ENCODE data around the gene C6orf132.
A peak's percentile ranks its signal among the peaks of the same experiment; 100 is the strongest.
"Not testable (repeated sequence)": the region's sequence is repeated elsewhere in the genome, so short reads cannot be mapped to it uniquely, and the experiment has no call there.

The C6orf132 gene, protein sequence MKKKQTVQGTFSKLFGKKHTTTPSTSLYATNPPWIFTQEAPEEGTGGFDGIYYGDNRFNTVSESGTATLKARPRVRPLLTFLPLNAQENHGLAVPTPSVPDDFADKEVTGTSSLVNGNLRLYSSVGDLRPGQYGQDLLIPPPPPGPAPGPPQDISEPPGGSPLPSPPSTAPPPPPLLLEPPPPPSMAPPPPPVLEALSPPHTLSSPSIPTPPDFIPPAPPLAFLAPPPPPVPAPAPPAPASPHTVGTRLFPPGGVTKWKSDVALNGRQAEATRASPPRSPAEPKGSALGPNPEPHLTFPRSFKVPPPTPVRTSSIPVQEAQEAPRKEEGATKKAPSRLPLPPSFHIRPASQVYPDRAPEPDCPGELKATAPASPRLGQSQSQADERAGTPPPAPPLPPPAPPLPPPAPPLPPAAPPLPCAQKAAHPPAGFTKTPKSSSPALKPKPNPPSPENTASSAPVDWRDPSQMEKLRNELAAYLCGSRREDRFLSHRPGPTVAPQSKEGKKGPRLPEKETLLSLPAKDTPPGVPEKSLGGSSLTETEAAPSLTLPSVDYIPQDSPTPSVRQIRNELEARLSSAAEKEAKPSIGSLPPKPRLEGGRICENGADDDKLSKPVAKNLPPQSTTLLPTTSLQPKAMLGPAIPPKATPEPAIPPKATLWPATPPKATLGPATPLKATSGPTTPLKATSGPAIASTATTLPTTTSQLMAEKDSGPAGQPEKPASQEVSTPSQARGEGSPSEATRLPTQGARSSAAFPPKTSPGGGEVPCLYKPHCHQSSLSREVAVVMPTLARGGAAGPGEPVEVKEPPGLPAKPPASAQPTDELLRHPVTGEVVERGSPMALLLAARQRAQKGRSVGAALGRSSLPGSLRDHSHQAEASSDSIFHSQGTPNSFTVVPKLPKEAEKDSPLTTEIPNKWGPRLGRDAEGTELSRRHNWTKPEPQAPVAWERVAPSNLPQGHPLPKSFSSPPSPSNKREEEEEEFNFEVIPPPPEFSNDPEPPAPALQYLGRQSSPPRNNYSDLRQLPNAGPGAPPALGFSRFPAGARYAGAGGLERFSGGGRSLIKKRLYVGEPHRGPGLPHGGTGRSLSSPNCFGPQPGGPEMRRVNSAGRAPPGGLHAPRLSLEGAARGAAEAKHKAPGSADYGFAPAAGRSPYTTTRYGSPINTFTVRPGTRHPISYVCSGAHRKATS
- total RNA-seq, result 0.18 to 1.7 (median 0.55) reads per million in 4 experiments

DNA sequence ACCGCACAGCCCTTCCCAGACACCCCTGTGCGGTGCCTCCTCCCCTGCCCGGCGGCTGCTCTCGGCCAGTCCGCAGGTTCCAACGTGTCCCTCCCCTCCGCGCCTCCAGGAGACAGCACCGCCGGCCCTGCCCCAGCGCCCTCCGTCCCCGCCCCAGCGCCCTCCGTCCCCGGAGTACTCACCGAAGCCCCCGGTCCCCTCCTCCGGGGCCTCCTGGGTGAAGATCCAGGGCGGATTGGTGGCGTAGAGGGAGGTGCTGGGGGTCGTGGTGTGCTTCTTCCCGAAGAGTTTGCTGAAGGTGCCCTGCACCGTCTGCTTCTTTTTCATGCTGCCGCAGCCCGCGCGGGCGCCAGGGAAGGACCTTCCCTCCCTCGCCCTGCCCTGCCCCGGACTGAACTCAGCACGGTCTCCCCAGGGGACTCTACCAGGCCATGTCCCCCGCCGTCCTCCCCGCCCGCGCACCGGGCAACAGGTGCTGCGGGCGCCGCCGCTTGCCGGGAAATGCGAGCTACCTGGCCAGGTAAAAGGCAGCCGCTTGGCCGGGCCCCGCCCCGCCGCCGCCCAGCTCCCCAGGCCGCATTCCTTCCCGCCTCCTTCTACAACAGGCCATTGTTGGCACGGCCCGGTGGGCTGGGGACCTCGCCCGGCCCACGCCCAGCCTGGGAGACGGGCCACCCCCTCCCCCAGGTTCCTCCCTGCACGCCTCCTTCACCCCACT lies at the start of gene C6orf132:
C6orf132 (minus strand) TSS at position 503 of the 718 bp plus-strand sequence; CDS start at position 327, 176 bp downstream.
- no peak for DNase-seq

DNA sequence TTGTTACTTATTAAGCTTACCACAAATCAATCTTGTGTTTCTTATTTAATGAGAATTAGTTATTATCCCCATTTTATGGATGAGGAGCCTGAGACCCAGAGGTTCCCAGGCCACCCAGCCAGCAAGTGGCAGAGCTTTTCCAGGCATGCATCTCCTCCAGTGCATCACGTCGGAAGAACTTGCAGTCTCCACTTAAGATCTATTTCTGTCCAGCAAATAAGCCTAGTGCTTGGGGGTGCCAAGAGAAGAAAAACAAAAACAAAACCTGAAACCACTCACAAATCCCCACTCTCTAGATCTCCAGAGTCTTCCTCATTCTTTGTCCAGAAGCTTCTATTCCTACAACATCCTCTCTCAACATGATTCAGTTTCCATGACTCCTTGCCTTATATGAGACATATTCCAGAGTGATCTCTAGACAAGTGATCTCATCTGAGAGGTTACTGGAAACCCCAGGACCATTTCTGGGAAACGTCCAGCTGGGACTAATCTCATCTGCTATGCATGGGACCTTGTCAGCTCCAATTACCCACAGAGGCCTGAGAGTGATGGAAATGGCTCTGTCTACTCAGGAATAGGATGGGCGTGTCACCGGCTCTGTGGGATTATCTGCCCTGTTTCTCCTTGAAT lies 48.2 kb upstream of the C6orf132 start:
- no peak for DNase-seq

DNA sequence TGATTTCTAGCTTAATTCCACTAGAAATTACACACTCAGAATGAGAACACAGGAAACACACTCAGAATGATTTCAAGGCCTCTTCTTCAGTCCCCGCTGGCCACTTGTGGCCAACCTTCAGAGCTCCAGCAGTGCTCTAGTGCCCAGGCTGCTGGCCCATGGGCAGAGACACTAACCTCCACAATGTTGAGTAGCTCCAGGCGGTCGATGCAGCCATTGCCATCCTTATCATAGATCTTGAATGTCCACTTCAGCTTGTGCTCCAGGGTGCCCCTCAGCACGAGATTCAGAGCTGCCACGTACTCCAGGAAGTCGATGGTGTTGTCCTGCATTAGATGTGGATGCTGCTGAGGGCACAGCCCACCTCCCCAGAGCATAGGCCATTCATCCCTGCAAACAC lies 46.0 kb upstream of the C6orf132 start:
- no peak for DNase-seq

DNA sequence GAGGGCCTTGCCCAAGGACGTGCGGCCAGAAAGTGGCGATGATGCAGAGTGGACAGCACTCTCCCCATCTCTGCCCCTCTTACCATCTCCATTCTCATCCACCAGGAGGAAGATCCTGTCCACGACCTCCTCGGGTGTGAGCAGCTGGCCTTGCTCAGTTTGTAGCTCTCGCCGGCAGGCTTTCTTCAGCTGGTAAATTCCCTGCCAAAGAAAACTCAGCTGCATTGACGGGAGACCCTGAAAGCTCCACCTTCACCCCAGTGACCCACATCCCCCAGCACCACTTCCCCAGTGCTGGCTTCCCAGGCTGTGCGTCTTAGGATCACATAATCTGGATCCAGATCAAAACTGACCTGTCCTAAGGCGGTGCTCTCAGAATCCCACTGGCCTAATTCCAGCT lies 43.2 kb upstream of the C6orf132 start:
- no peak for DNase-seq

DNA sequence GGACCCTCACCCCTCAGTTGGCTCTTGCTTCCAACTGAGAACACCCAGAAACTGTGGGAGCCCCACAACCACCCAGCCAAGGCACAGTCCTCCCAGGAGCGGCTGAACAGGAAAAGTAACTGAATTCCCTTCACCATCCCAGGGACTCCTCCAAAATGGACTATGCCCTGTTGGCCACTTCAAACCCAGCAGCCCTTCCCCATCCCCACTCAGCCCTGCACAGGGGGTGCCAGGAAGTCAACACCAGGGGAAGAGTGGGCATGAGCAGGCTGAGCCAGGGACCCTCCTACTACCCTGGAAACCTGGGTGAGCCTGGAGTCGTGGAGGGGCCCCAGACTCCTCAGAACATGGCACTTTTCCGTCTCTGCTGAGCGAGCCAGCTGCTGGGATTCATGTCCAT lies 42.1 kb upstream of the C6orf132 start:
- no peak for DNase-seq

DNA sequence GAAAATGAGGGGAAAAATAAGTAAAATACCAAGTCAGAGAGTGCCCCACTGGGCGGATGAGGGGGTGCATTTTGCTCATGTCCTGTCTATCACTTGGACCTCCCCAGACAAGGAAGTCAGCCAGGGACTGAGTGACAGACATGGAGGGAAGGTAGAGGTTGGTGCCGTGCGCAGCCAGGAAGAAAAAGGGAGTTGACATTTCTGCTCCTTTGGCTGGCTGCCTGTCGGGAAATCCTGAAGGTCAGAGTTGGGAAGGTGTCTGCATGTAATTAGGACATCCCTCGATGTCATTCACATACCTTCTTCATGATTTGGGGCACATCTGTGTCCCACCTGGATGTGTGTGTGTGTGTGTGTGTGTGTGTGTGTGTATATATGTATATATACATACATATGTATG lies 39.7 kb upstream of the C6orf132 start:
- DNase-seq, result no peak

DNA sequence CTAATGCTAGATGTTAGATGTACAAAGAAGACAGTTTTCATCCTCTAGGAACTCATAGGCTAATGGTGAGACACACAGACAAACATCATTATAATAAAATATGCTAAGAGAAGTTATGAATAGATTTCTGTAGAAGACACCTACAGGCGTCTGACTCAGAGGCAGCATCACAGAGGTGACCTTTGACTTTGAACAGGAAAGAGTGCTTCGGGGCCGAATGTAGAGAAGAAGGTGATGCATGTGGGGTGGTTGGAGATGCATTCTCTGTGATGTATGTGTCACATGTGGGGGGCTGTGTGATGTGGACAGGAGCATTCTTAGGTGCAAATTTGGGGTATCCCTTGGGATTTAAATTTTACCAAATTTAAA lies 37.5 kb upstream of the C6orf132 start:
- DNase-seq, result no peak

DNA sequence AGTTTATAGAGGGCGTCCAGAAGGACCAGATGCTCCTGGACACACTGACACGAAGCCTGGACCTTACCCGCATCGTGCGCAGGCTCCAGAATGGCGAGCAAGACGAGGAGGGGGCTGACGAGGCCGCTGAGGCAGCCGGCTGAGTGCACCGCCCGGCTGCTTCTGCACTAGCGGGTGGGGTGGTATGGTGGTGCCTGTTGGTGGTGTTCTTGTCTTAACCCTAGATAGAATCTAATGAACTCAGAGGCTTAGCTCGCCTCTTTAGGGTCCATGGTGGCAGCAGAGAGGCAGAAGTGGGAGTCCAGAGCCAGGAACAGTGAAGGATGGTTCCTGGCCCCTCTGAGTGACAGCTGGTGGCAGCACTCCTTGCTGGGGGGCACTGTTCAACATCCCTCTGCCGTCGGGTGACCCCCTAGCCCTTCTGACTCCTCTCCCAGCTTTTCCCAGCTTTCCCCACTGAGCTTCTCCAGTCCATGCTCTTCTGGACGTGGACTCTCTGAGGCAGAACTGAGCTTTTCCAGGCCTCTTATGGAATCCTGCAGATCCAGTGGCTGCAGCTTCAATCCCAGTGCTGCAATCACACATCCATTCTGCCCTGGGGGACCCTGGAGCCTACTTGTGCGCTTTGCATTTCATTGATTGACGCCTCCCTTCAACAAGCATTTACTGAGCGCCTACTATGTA lies 37.0 kb upstream of the C6orf132 start:
- no peak for DNase-seq

DNA sequence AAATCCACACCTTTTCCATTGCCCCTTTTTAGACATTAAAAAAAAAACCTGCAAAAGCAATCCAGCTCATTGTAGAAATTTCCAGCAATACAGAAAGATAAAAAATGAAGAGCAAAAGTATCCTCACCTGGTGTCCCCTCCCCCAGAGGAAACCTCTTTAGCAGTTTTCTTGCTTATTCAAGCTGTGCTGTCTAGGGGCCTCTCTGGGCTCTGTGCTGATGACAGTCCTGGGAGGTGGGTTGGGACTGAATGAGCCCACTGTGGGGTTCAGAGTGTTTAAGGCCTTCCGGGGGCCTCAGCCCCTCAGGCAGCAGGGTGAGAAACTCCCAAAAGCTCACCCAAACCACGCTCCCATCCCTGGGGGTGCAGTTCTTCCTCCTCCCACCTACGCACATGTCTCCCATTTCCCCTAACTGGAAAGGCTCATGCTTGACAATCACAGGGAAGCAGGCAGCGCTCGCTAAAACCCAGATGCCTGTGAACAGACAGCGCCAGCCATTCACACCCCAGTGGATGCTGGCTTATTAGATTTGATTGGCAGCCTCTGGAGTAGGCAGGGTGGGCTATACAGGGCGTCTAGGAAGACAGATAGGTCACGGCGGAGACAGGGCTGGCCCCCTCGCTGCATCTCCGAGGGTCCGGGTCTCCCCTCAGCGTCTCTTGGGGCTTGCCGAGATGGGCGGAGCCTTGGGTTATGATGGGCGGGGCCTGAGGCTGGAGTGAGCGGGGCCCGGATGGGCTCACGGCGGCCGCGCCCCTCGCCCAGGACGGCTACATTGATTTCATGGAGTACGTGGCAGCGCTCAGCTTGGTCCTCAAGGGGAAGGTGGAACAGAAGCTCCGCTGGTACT lies 35.3 kb upstream of the C6orf132 start:
- DNase-seq, result no peak

DNA sequence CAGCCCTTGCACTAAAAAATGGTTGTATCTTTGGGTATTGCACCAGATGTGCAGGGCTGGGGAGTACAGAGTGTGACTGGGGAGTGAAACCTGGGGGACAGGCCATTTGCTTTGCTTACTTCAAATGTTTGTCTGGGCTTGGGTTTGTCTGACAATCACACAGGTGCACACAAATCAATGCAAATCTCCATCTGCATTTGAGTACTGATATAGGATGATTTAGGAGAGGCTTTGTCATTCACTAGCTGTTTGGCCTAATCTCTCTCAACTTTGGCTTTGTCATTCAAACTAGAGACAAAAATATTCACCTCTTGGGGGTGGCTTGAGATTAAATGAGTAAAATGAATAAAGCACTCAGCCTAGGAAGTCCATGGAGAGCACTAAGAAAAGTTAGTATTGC lies 34.6 kb upstream of the C6orf132 start:
- DNase-seq, result no peak

DNA sequence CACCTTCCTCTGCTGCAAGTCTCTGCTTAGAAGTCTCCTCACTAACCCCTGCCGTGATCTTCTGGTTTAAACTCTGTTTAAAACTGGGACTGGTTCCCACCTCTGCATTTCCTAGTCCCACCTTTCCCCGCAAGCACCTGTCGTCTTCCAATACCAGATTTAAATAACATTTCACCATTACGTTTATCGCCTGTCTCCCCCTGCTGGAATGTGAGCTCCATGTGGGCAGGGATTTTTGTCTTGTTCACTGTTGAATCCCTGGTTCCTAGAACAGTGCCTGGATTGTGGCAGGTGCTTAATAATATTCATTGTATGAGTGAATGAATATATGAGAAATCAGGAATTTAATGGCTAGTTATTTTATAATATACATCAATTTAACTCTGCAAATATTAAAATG lies 33.4 kb upstream of the C6orf132 start:
- no peak for DNase-seq

DNA sequence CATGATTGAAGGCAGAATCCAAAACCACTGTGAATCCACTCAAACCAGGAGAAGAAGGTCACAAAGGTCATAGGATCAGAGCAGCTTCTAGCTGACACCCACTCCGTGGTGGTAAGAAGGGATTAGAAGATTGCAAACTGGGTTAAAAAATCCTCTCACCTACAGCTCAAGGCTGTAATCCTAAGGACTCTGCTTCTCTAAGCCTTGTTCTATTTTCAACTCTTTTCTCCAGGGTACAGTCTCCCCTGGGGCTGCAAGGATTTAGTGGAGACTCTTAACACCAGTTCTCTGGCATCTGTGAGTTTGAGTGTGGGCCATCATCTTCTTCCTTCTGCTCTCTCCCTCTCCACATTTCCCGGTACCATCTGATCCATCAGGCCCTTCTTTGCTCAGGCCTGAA lies 30.7 kb upstream of the C6orf132 start, which contains the start of gene GUCA1A:
GUCA1A (plus strand) TSS at position 264 of the 400 bp plus-strand sequence. CDS start 250 bp downstream, outside the sequence.
- DNase-seq, result no peak

DNA sequence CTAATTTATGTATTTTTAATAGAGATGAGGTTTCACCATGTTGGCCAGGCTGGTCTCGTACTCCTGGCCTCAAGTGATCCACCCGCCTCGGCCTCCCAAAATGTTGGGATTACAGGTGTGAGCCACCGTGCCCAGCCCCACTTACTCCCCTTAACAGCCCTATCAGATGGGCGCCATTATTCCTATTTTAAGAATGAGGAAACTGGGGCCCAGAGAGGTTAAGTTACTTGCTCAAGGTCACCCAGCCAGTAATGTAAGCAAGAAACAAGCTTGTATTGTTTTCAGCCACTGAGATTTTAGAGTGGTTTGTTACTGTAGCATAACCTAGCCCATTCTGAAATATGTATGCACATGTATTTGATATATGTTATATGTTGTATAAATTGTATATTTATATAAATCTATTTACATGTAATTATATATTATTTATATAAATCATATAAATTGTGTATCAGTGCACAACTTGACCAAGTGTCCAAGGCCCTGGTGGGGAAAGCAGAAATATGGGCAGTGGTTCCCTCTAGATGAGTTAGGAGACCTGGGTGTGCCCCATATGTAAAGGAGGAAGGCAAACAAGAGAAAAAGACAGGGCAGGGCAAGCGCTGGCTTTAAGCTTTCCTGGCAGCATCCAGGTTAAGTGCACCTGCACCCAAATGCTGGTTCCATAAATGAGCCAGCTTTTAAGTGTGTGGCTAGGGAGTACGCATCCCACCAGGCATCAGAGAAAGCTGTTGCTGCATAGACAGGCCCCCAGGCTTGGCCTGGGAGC lies 29.6 kb upstream of the C6orf132 start:
- no peak for DNase-seq

DNA sequence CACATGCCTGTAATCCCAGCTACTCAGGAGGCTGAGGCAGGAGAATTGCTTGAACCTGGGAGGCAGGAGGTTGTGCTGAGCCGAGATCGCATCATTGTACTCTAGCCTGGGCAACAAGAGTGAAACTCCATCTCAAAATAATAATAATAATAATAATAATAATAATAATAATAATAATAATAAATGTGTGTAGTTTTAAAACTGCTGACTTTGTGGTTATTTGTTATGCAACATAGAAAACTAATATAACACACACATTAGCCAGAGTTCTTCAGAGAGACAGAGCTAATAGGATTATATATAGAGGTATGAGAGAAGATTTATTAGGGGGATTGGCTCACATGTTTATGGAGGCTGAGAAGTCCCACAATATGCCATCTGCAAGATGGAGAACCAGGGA lies 27.4 kb upstream of the C6orf132 start:
- not testable (repeated sequence) for DNase-seq

DNA sequence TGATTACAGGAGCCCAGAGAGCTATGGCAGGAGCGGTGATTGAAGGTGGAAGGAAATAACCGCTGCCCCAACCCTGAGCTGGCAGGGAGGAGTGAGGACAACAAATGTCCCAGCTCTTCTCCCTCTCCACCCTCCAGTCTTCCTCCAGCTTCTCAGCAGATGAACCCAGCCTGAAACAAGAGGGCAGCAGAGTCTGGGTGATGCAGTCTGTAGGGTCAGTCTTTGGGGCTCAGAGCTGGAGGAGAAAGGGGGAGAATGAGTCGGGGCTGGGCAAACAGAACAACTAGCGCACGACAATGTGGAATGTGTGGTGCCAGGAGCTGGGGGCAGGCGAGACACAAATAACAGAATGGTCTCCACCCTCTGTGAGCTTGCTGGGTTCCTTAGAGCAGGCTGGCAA lies 26.2 kb upstream of the C6orf132 start:
- no peak for DNase-seq

DNA sequence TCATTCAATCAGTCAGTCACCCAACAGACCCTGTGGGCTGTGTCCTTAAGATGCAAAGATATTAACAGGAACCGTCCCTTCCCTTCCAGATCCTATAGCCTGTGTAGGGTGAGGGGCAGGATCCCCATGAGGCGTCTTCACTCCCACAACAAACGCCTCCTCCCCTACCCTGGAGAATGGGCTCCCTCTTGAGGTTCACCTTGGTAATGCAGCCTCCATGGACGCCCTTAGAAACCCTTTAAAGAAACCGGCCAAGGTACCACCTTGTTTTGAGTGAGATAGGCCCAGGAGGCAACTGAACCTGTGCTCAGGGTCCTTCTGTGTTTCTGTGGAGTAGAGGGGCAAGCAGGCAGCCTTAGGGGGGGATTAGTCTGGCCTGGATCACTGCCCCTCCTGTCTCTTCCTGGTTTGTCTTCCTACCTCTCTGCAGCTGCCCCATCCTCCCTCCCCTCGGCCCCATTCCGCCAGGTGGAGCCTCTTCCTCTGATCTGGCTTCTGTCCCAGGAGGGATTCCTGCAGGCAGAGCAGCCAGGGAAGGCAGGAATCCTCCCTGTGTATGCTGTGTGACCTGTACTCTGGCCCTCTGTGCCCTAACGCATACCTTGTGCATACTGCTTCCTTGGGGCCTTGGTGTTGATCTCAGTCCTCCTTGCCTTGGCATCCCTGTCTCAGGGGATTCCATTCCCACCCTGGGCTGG lies 24.2 kb upstream of the C6orf132 start:
- peak; percentile 74 for DNase-seq

DNA sequence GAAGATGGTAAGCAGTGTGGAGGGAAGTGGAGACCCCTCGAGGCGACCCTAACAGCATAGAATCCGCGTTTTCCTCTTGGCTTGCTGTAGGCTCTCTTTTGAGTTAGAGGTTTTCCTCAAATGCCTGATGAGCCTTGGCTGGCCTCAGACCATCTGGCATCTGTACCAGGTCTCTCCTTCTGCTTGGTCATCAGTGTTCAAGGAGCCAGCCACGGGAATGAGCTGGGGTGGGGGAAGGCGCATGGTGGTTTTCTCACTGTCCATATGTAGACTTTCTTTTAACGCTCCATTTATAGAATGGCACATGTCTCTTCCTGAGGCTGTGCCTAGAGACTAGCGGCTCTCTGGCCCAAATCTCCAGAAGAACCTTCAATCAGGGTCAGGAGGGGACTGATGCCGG lies 22.6 kb upstream of the C6orf132 start:
- DNase-seq, result no peak

DNA sequence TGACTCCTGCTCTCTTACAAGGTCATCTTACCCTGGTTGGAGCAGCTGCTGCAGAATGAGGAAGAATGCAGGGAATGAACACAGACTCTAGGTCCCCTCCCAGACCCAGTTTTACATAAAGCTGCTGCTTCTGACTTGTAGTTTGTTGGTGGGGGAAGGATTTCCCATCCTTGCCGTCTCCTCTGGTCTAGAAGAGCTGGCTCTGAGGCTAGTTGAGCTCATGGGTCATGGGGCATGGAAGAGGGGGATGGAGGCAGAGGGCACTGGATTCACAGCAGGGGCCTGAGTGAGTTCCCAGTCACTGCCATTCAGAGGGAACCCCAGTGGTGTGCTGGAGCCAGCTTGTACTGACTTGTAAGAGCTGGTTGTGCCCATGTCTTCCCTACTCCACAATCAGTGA lies 21.6 kb upstream of the C6orf132 start:
- DNase-seq, result no peak

DNA sequence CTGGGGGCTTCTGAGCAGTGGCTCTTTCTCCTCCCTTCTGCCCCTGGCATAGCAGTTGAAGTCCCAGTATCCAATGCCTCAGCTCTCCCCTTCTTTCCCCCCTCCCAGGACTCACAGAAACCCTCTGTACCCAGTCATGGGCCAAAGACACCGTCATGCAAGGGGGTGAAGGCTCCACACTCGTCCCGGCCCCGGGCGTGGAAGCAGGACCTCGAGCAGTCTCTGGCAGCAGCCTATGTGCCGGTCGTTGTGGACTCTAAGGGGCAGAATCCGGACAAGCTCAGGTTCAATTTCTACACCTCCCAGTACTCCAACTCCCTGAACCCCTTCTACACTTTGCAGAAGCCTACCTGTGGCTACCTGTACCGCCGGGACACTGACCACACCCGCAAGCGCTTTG lies 20.4 kb upstream of the C6orf132 start:
- no peak for DNase-seq

Measured in effector CD8-positive, alpha-beta T cell (primary cell).